Measurements from ENCODE around the gene YBEY. TPM values are rescaled to one million over a fixed set of nuclear protein-coding genes. Genes with fewer than 3 reads are reported as not detected.

The YBEY gene
- polyA plus RNA-seq, 1 of the 3 experiments (the other 2 are of a cell fraction): 47.5 TPM

- H3K9me2 ChIP-seq: no peaks in the 10 kb centered on the region
- H3K27me3 ChIP-seq (ENCODE audit: insufficient read depth): no peaks in the 10 kb centered on the region
- no peak overlapping the region for H3K27ac ChIP-seq (ENCODE audit: low read depth in 2 of 2, low read length in 1 of 2)
- peaks cover 9% of the 10 kb centered on the region for H3F3A ChIP-seq (replicated peaks; ENCODE audit: insufficient read depth)
- TF ChIP-seq TEAD4 (IDR thresholded peaks at IDR 0.05; ENCODE audit: borderline replicate concordance, insufficient read depth) (no peak), USF2 (IDR thresholded peaks at IDR 0.05; ENCODE audit: borderline replicate concordance, low read depth, low read length) (no peak), YY1 (IDR thresholded peaks at IDR 0.05; ENCODE audit: low read depth) (no peak), NFIC (IDR thresholded peaks at IDR 0.05; ENCODE audit: borderline replicate concordance) (no peak), POLR2AphosphoS5 (IDR thresholded peaks at IDR 0.05; ENCODE audit: low read depth, low read length) (no peak), IRF3 (IDR thresholded peaks at IDR 0.05; ENCODE audit: low read depth, low read length) (no peak), NRF1 (IDR thresholded peaks at IDR 0.05; ENCODE audit: low read depth, low read length) (no peak), EP300 (IDR thresholded peaks at IDR 0.05; ENCODE audit: borderline replicate concordance in 1 of 2, low read depth in 1 of 2, low read length in 1 of 2) (no peak), JUND (IDR thresholded peaks at IDR 0.05) (no peak), PBX3 (IDR thresholded peaks at IDR 0.05) (no peak), RXRA (IDR thresholded peaks at IDR 0.05; ENCODE audit: borderline replicate concordance, low read depth) (no peak), EZH2phosphoT487 (IDR thresholded peaks at IDR 0.05; ENCODE audit: borderline replicate concordance, low read depth) (no peak)
- H3K79me2 ChIP-seq (ENCODE audit: insufficient read depth): no peaks in the 10 kb centered on the region
- no peak overlapping the region for H2AFZ ChIP-seq (ENCODE audit: low read depth)
- no peaks in the 10 kb centered on the region for H4K20me1 ChIP-seq (ENCODE audit: insufficient read depth)
- H3K4me3 ChIP-seq (ENCODE audit: low read depth in 2 of 2, low read length in 1 of 2): no peak overlapping the region
- H3K4me1 ChIP-seq (ENCODE audit: control insufficient read depth in 1 of 2, insufficient read depth in 2 of 2, low read depth in 1 of 2, low read length in 1 of 2): peaks cover 0 to 3% of the 10 kb centered on the region in 2 experiments; a peak in 1 of 4 replicates
- WGBS (ENCODE audit: low lambda C conversion rate): 100% methylated on average over 2 of the region's 2 CpGs
- ChIA-PET CTCF (interaction anchor here (1.2 kb wide), 1 partner anchor 36 kb away, joined by 3 read pairs; no protein-coding TSS in a partner anchor), POLR2A (no interaction called here)
- no peak overlapping the region for H3K4me2 ChIP-seq
- no peak overlapping the region for H3K9ac ChIP-seq
- H3K36me3 ChIP-seq (replicated peaks in 1 of 2; ENCODE audit: control insufficient read depth in 1 of 2, insufficient read depth in 2 of 2, low read length in 1 of 2): peaks cover 72 to 77% of the 10 kb centered on the region in 2 experiments
- H3K9me3 ChIP-seq: no peaks in the 10 kb centered on the region
- no peak for DNase-seq
Observed at GRCh38 chr21:46248827-46249226, 37.3 kb upstream of the YBEY start.

- Histone ChIP-seq H3K4me3 (ENCODE audit: low read depth in 2 of 2, low read length in 1 of 2) (no peak overlapping the region), H3F3A (replicated peaks; ENCODE audit: insufficient read depth) (peaks cover 9% of the 10 kb centered on the region), H3K36me3 (replicated peaks in 1 of 2; ENCODE audit: control insufficient read depth in 1 of 2, insufficient read depth in 2 of 2, low read length in 1 of 2) (peaks cover 72 to 81% of the 10 kb centered on the region in 2 experiments), H3K9ac (no peak overlapping the region), H2AFZ (ENCODE audit: low read depth) (no peak overlapping the region), H3K4me1 (ENCODE audit: control insufficient read depth in 1 of 2, insufficient read depth in 2 of 2, low read depth in 1 of 2, low read length in 1 of 2) (no peaks in the 10 kb centered on the region; a peak in 1 of 4 replicates), H3K27ac (ENCODE audit: low read depth in 2 of 2, low read length in 1 of 2) (no peak overlapping the region; a peak in 1 of 4 replicates), H4K20me1 (ENCODE audit: insufficient read depth) (no peaks in the 10 kb centered on the region), H3K4me2 (no peak overlapping the region), H3K9me2 (no peaks in the 10 kb centered on the region), H3K9me3 (no peaks in the 10 kb centered on the region), H3K79me2 (ENCODE audit: insufficient read depth) (no peaks in the 10 kb centered on the region), H3K27me3 (ENCODE audit: insufficient read depth) (no peaks in the 10 kb centered on the region)
- POLR2A ChIA-PET: interaction anchor here (1.1 kb wide), 1 partner anchor 10 kb away, joined by 3 read pairs; no protein-coding TSS in a partner anchor
- WGBS (ENCODE audit: low lambda C conversion rate): 93% methylated on average over 6 of the region's 6 CpGs
- no peak for TF ChIP-seq PBX3 (IDR thresholded peaks at IDR 0.05)
- TF ChIP-seq SMC3 (IDR thresholded peaks at IDR 0.05; ENCODE audit: low read depth, low read length): no peak
- TF ChIP-seq POLR2AphosphoS5 (IDR thresholded peaks at IDR 0.05; ENCODE audit: low read depth, low read length): no peak
- no peak for TF ChIP-seq FOXM1 (IDR thresholded peaks at IDR 0.05; ENCODE audit: low read depth)
- DNase-seq: no peak
- CTCF ChIA-PET: interaction anchor here (0.9 to 2.0 kb wide), 5 partner anchors 10 to 99 kb away, joined by 3 to 7 read pairs (median 3); no protein-coding TSS in a partner anchor
Observed at GRCh38 chr21:46250146-46250725, 35.9 kb upstream of the YBEY start.
